Measurements from ENCODE around the gene ACTRT2. TPM values are rescaled to one million over a fixed set of nuclear protein-coding genes. Genes with fewer than 3 reads are reported as not detected.

ACTRT2 gene
- total and polyA plus RNA-seq, 2 of the 8 experiments (the other 6 are each of a cell fraction or from before 2014, with no cell fraction given) = not detected

- Histone ChIP-seq H3K79me2 (ENCODE audit: control insufficient read depth in 1 of 2, insufficient read depth in 2 of 2, low read length in 2 of 2) (no peaks in the 10 kb centered on the region), H3K36me3 (ENCODE audit: control insufficient read depth in 2 of 4, insufficient read depth in 4 of 4, low read length in 3 of 4) (no peaks in the 10 kb centered on the region), H3K27ac (ENCODE audit: low read depth, low read length) (no peak overlapping the region), H2AK5ac (ENCODE audit: low read depth, low read length) (no peak overlapping the region), H3K23me2 (ENCODE audit: low read depth, low read length) (no peaks in the 10 kb centered on the region), H3K79me1 (ENCODE audit: low read depth, low read length) (no peaks in the 10 kb centered on the region), H3K27me3 (replicated peaks in 1 of 4; ENCODE audit: control insufficient read depth in 3 of 4, extremely low read depth in 1 of 4, insufficient read depth in 3 of 4, low read length in 3 of 4) (peaks cover 0 to 4% (median 0%) of the 10 kb centered on the region in 4 experiments; a peak in 3 of 7 replicates), H2BK5ac (ENCODE audit: low read depth, low read length) (no peak overlapping the region), H4K91ac (replicated peaks; ENCODE audit: insufficient read length, low read length) (no peak overlapping the region), H3K4me3 (ENCODE audit: extremely low read depth in 1 of 4, insufficient read depth in 2 of 4, low read depth in 3 of 4, low read length in 4 of 4) (no peak overlapping the region), H3K9ac (replicated peaks in 1 of 4; ENCODE audit: extremely low read depth in 1 of 4, low read depth in 3 of 4, low read length in 3 of 4) (no peak overlapping the region), H3K23ac (ENCODE audit: insufficient read length) (no peak overlapping the region), H2BK12ac (ENCODE audit: low read depth, low read length) (no peak overlapping the region), H2AFZ (ENCODE audit: low read length) (no peak overlapping the region), H4K20me1 (replicated peaks in 1 of 2; ENCODE audit: control insufficient read depth in 1 of 2, insufficient read depth in 2 of 2, low read length in 2 of 2) (no peaks in the 10 kb centered on the region), H3K18ac (ENCODE audit: extremely low read depth, low read length) (no peak overlapping the region), H3K9me3 (ENCODE audit: insufficient read depth in 2 of 2, low read depth in 1 of 2, low read length in 1 of 2) (peaks cover 47 to 85% of the 10 kb centered on the region in 2 experiments), H2BK20ac (ENCODE audit: low read length) (no peak overlapping the region), H3K56ac (replicated peaks; ENCODE audit: insufficient read length, low read depth, low read length) (no peak overlapping the region), H2BK120ac (replicated peaks; ENCODE audit: low read depth, low read length) (no peak overlapping the region), H4K8ac (ENCODE audit: extremely low read depth, insufficient read depth, low read length) (no peak overlapping the region), H3K4ac (replicated peaks; ENCODE audit: insufficient read length, low read depth, low read length) (no peak overlapping the region), H3K4me2 (ENCODE audit: insufficient read depth in 1 of 2, low read depth in 2 of 2, low read length in 2 of 2) (no peak overlapping the region), H3K14ac (ENCODE audit: insufficient read length) (no peak overlapping the region), H3K4me1 (replicated peaks in 1 of 4; ENCODE audit: control insufficient read depth in 3 of 4, insufficient read depth in 4 of 4, low read length in 3 of 4) (peaks cover 0 to 5% (median 0%) of the 10 kb centered on the region in 4 experiments; a peak in 1 of 7 replicates), H2BK15ac (ENCODE audit: low read length) (no peak overlapping the region), H4K5ac (ENCODE audit: insufficient read length, low read depth, low read length) (no peak overlapping the region)
- ChIA-PET POLR2A (ENCODE audit: partially characterized antibody) (no interaction called here), CTCF (ENCODE audit: partially characterized antibody) (no interaction called here)
- FAIRE-seq (no peak), DNase-seq (ENCODE audit: low read depth in 1 of 2, low spot score in 2 of 2) (no peak)
- WGBS, 2 experiments (ENCODE audit: extremely low coverage in 1 of 2, insufficient coverage in 1 of 2, insufficient read length in 1 of 2, insufficient replicate concordance in 2 of 2, low coverage in 1 of 2, low lambda C conversion rate in 2 of 2, missing lambda C conversion rate in 1 of 2) = 80% methylated on average over 10 of the region's 10 CpGs; no CpG with 5 or more reads in 1 of the 2 experiments
- no peak for TF ChIP-seq RNF2 (IDR thresholded peaks at IDR 0.05; ENCODE audit: borderline replicate concordance, low read depth, low read length, missing control alignments, poor library complexity, severe bottlenecking)
- TF ChIP-seq, protein P1, sequence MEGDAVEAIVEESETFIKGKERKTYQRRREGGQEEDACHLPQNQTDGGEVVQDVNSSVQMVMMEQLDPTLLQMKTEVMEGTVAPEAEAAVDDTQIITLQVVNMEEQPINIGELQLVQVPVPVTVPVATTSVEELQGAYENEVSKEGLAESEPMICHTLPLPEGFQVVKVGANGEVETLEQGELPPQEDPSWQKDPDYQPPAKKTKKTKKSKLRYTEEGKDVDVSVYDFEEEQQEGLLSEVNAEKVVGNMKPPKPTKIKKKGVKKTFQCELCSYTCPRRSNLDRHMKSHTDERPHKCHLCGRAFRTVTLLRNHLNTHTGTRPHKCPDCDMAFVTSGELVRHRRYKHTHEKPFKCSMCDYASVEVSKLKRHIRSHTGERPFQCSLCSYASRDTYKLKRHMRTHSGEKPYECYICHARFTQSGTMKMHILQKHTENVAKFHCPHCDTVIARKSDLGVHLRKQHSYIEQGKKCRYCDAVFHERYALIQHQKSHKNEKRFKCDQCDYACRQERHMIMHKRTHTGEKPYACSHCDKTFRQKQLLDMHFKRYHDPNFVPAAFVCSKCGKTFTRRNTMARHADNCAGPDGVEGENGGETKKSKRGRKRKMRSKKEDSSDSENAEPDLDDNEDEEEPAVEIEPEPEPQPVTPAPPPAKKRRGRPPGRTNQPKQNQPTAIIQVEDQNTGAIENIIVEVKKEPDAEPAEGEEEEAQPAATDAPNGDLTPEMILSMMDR (IDR thresholded peaks at IDR 0.05; ENCODE audit: control extremely low read depth in 1 of 3, insufficient read depth in 1 of 3, low read depth in 1 of 3, low read length in 3 of 3) = no peak
- TF ChIP-seq NRF1 (IDR thresholded peaks at IDR 0.05; ENCODE audit: low read depth, low read length) = no peak
- no peak for TF ChIP-seq USF2 (IDR thresholded peaks at IDR 0.05; ENCODE audit: low read length)
- TF ChIP-seq SUZ12 (IDR thresholded peaks at IDR 0.05; ENCODE audit: low read length) = no peak
- TF ChIP-seq FOSL1 (IDR thresholded peaks at IDR 0.05; ENCODE audit: insufficient read depth, low read depth, low read length) = no peak
- no peak for TF ChIP-seq SP1 (IDR thresholded peaks at IDR 0.05; ENCODE audit: low read depth, low read length)
- no peak for TF ChIP-seq JUN (IDR thresholded peaks at IDR 0.05; ENCODE audit: low read depth, low read length)
- TF ChIP-seq HDAC6 (IDR thresholded peaks at IDR 0.05; ENCODE audit: low read depth, low read length) = no peak
- no peak for TF ChIP-seq CHD1 (IDR thresholded peaks at IDR 0.05; ENCODE audit: low read depth, low read length)
These were observed 10.1 kb upstream of the ACTRT2 start for GRCh38 chr1:3011127-3011526.

All from H1 (cell line).